A172 (cell line): ENCODE results near the gene USP22. TPM values are rescaled to one million over a fixed set of nuclear protein-coding genes. Genes with fewer than 3 reads are reported as not detected.
A peak's percentile ranks its signal among the peaks of the same experiment; 100 is the strongest.

ENCODE experiments used
- DNase-seq: peaks from one replicate; pipeline ENCODE4 v3.0.0-alpha.2; 2015; ENCODE audit warnings: low spot score
- total RNA-seq: library from RNA; depleted of rRNA; stranded (reverse); fragments of >200 nt; shearing (Covaris generic); gene quantifications from 2 replicates; pipeline ENCODE4 v1.2.3, GENCODE V29; 2014

Gene USP22
- total RNA-seq, 1 experiment from 2014 or later: 184 TPM

DNA sequence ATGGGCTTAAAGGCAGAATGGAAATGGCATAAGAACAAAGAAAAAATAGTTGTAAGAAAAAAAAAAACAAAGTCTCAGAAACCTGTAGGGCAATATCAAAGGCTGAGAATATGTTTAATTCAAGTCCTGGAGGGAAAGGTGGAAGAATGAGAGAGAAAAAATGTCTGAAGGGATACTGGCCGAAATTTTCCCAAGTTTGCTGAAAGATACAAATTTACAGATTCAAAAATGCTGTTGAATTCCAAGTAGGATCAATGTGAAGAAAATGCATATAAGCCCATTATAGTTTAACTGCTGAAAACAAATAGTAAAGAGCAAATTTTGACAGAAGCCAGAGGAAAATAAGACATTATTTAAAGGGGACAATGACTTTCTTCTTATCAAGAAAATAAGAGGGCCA lies 6.6 kb upstream of the USP22 start:
- DNase-seq: no peak

DNA sequence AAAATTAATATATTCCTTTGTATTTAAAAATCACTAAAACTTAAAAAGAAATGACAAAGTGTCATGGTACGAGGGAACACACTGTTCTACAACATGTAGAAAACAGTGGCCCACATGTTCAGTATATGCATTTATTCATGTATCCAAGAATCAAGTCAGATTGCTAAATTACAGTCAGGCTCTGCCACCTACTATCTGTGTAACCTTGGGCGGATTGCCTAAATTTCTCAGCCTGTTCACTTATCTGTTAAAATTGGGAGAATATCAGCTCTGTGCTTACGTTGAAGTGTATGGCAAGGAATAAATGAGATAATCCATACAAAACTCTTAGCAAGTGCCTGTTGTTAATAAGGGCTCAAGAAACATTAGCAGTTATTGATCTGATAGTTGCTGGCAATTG lies 3.4 kb upstream of the USP22 start:
- no peak for DNase-seq

- DNase-seq: no peak
Observed at GRCh38 chr17:21044971-21045370, 2.2 kb upstream of the USP22 start.

- peak; percentile 99 for DNase-seq
Observed at GRCh38 chr17:21043296-21044232, 753 bp upstream of the USP22 start.

DNA sequence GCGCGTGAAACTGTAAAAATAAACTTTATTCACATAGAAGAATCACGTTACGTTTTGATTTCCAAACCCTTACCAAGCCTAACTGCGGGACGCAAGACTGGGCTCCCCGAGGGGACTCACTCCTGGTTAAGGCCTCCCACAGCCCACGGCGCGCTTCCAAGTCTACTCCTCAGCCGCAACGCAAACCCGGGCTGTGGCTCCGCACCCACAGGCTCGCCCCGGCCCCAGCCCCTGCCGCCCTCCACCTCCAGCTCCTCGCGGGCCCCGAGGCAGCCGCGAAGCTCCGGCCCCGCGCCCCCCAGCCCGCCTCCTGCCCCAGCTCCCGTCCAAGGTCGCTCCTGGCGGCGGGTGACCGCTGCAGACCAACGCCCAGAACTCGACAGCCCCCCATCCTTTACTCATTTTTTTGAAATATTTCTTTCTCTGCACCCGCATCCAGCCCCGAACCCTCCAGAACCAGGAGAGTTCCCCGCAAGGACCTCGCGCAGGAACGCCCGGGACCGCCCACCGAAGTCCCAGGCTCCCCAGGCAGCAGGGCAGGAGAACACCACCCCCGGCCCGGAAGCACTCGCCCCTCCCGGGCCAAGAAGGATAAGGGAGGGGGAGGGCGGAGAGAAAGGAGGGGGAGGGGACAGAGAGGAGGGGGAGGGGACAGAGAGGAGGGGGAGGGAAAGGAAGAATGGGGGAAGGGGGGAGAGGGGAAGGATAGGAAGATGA lies 912 bp downstream of the USP22 start:
- peak; percentile 58 for DNase-seq

DNA sequence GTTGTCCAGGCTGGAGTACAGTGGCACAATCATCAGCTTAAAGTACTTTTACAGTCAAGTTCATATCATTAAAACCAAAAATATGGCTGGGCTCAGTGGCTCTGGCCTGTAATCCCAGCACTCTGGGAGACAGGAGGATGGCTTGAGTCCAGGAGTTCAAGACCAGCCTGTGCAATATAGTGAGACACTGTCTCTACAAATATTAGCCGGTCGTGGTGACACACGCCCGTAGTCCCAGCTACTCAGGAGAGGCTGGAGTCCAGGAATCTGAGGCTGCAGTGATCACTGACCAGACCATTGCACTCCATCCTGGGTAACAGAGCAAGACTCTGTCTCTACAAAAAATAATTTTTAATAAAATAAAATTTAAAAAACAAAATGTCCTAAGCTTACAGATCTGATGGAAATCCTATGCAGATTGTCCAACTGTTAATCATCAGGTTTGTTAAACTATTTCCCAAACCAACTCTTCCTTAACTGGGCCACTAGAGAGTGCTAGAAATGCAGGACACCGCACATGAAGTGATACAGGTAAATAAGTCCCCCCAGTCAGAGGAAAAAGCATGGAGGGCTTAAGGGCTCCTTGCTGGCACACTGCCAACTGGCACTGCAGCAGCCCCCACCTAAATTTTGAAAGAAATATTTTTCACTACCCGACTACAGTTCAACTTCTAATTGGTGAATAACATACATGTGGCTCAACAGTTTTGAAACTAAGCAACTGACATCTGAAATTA lies 2.8 kb downstream of the USP22 start:
- DNase-seq: peak; percentile 61

DNA sequence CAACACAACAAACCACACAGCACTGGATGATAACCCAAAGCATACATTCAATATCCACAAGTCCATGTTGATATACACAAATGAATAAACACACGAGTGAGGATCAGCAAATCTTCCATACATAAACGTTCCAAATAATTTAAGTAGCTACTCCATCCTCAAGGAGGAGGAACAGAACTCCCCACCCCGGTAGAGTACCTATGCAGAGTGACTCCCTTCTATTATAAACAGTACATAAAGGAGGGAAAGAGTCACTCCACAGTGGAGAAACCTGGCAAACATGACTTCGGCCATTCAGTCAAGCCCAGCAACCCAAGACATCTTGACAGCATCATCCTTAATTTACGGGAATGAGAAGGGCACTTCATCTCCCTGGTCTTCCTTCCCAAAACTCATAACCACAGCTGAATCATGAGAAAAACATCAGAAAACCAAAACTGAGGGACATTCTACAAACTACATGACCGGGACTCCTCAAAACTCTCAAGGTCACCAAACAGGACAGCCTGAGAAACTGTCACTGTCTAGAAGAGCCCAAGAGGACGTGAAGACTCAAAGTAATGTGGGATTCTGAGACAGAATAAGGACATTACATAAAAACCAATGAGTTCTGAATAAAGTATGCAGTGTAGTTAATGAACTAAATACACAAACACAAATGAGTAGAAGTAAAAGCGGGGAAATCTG lies 5.6 kb downstream of the USP22 start:
- no peak for DNase-seq

- no peak for DNase-seq
Observed at GRCh38 chr17:21036361-21036881, 6.4 kb downstream of the USP22 start.

GRCh38 chr17:21035406-21035805 lies 7.4 kb downstream of the USP22 start:
- DNase-seq: no peak

GRCh38 chr17:21034340-21035235 lies 8.2 kb downstream of the USP22 start:
- peak; percentile 28 for DNase-seq

DNA sequence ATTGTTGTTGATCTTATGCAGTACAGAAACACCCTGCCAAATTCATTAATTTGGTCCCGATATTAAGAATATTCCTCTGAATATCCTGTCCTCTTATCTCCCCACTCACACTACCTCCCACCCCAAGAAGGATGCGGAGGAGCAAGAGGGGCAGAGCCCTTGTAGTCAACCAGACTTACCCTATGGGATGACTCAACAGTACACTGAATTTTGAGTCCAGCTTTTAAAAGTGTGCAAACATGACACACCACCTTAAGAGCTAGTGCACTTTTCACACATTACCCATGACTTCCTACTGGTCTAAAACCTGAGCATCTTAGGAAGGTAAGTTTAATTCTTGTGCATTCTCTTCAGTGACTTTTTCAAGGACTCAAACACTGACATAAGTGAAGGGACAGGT lies 9.5 kb downstream of the USP22 start:
- DNase-seq: no peak

- DNase-seq: no peak
Observed at GRCh38 chr17:21031756-21032396, 10.9 kb downstream of the USP22 start.

GRCh38 chr17:21030375-21030774 lies 12.4 kb downstream of the USP22 start:
- no peak for DNase-seq

- DNase-seq: no peak
Observed at GRCh38 chr17:21029515-21029914, 13.3 kb downstream of the USP22 start.

- no peak for DNase-seq
Observed at GRCh38 chr17:21029036-21029435, 13.8 kb downstream of the USP22 start.

DNA sequence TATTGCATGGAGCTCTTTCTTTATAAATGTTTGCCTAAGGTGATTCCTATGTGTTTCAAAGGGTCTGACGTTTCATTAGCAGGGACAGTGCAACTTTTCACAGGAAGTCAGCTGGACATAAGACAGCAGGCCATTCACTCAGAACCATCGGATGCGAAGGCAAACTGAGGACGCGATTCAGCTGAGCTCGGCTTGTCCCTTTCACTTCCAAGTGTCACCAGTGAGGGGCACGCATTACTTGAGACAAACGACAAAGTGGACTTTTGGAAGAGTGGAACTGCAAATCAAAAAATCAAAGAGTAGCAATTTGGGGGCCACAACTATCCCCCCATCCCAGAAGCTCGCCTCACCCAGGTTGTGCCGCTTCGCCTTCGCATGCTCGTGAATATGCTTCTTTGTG lies 14.6 kb downstream of the USP22 start:
- no peak for DNase-seq

- DNase-seq: no peak
Observed at GRCh38 chr17:21027031-21027430, 15.8 kb downstream of the USP22 start.

DNA sequence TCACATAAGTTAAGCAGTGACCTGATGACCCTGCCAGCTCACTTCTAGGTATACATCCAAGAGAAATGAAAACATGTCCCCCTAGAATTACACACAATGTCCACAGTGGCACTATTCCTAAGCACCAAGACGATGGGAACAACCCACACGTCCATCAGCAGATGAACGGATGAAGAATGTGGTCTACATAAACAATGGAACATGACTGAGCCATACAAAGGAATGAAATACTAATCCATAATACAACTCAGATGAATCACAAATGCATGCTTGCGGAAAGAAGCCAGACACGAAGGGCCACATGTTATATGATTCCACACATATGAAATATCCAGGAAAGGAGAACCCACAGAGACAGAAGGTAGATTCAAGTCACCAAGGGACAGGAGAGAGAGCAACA lies 17.4 kb downstream of the USP22 start:
- DNase-seq: no peak

GRCh38 chr17:21024024-21024423 lies 18.8 kb downstream of the USP22 start:
- DNase-seq: no peak
